H1 (cell line): ENCODE results near the gene GRIK1. TPM values are rescaled to one million over a fixed set of nuclear protein-coding genes. Genes with fewer than 3 reads are reported as not detected.

Source experiments
- NRF1 ChIP-seq: IDR thresholded peaks from 2 replicates; pipeline ENCODE4 v1.6.1; 2011; ENCODE audit warnings: mild to moderate bottlenecking, low read depth, low read length, improper control_type of control experiment
- RXRA ChIP-seq: IDR thresholded peaks from 2 replicates; pipeline ENCODE4 v1.6.1; 2011; ENCODE audit warnings: low read depth, mild to moderate bottlenecking, low read length, moderate library complexity; ENCODE audit not compliant: insufficient read depth
- polyA plus RNA-seq, 7 experiments: library from polyadenylated mRNA; depleted of rRNA in 3 of 7; stranded (reverse) in 5 of 7; unstranded in 2 of 7; fragments of >200 nt in 5 of 7; fragments of 200-250 nt in 2 of 7; gene quantifications; 1 replicate in 5 of 7; 2 replicates in 1 of 7; 4 replicates in 1 of 7; pipeline versions ENCODE4 v1.2.1 to v1.2.3, GENCODE V29; 2011 to 2013; ENCODE audit warnings: missing spikeins in 2 of 7, mixed read lengths in 2 of 7
- total RNA-seq: library from RNA; stranded (reverse); fragmentation: NEBNext Ultra II Directional; extraction: Animal tissue kit (Norgen Biotek cat#: 25700); gene quantifications from 2 replicates; pipeline ENCODE4 v1.2.1, GENCODE V29; 2021

Gene GRIK1
- total and polyA plus RNA-seq, 2 of the 8 experiments (the other 6 are each of a cell fraction or from before 2014, with no cell fraction given): 0.11 to 0.32 TPM

DNA sequence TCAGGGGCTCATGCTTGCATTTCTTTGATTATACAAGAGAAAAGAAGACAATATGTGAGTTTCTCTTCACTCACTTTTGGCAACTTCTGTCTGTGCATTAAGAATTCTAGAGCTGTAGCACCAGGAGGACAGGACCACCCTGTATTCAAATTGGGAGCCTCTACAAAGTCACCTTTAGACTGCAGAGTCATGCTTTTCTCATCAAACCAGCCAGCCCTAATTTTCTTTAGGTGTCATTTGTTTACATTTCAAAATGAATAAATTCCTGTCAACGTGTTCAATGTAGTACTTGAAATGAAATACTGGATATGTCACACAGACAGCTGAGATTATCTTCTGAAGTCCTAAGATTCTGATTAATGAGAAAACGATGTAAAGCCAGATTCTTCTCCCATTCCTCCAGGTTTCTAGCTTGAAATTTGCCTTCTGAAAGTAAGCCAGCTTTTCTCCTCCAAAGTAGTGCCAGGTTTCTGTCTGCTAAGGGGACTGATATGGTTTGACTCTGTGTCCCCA, 177.2 kb downstream of the GRIK1 start (continued):
- no peak for TF ChIP-seq NRF1
- TF ChIP-seq RXRA: no peak
